H9 (cell line): ENCODE results near the gene HSD17B2. TPM values are rescaled to one million over a fixed set of nuclear protein-coding genes. Genes with fewer than 3 reads are reported as not detected.

Experiments used
- DNase-seq: peaks from one replicate; pipeline ENCODE4 v3.0.0-alpha.2; 2017
- H2AFZ ChIP-seq: one replicate; pipeline ENCODE4 v1.6.1; 2013; ENCODE audit warnings: mild to moderate bottlenecking, low read length, control low read depth, moderate library complexity
- H2AK5ac ChIP-seq: 2 replicates; pipeline ENCODE4 v1.6.1; 2013; ENCODE audit warnings: low read length, control low read depth, mixed read lengths; ENCODE audit not compliant: insufficient read length
- H2BK120ac ChIP-seq: one replicate; pipeline ENCODE4 v1.6.1; 2013; ENCODE audit warnings: low read depth, mild to moderate bottlenecking, low read length, control low read depth, inconsistent platforms; ENCODE audit not compliant: poor library complexity, severe bottlenecking
- H2BK12ac ChIP-seq: 2 replicates; pipeline ENCODE4 v1.6.1; 2013; ENCODE audit warnings: low read length, control low read depth, mixed read lengths, low read depth; ENCODE audit not compliant: insufficient read length
- H2BK15ac ChIP-seq: 2 replicates; pipeline ENCODE4 v1.6.1; 2013; ENCODE audit warnings: low read depth, low read length, control low read depth
- H2BK20ac ChIP-seq: one replicate; pipeline ENCODE4 v1.6.1; 2013; ENCODE audit warnings: low read depth, mild to moderate bottlenecking, low read length, control low read depth, inconsistent platforms; ENCODE audit not compliant: poor library complexity, severe bottlenecking
- H2BK5ac ChIP-seq: 2 replicates; pipeline ENCODE4 v1.6.1; 2013; ENCODE audit warnings: low read length, control low read depth, mixed read lengths; ENCODE audit not compliant: insufficient read length
- H3K14ac ChIP-seq: 2 replicates; pipeline ENCODE4 v1.6.1; 2013; ENCODE audit warnings: low read length, control low read depth; ENCODE audit not compliant: insufficient read depth
- H3K18ac ChIP-seq: 2 replicates; pipeline ENCODE4 v1.6.1; 2013; ENCODE audit warnings: low read depth, mild to moderate bottlenecking, mixed read lengths, low read length, control low read depth; ENCODE audit not compliant: insufficient read length
- H3K23ac ChIP-seq: 2 replicates; pipeline ENCODE4 v1.6.1; 2013; ENCODE audit warnings: low read length, control low read depth, mixed read lengths, low read depth; ENCODE audit not compliant: insufficient read length
- H3K23me2 ChIP-seq: 2 replicates; pipeline ENCODE4 v1.6.1; 2013; ENCODE audit warnings: low read depth, mild to moderate bottlenecking, mixed read lengths, low read length, control low read depth; ENCODE audit not compliant: insufficient read length, poor library complexity, severe bottlenecking
- H3K27ac ChIP-seq: 2 replicates; pipeline ENCODE4 v1.5.1; 2013; ENCODE audit warnings: low read length, control low read depth, mixed read lengths, low read depth; ENCODE audit not compliant: insufficient read length
- H3K27me3 ChIP-seq: 2 replicates; pipeline ENCODE4 v1.6.1; 2013; ENCODE audit warnings: low read length, control low read depth, inconsistent platforms; ENCODE audit not compliant: insufficient read depth
- H3K4ac ChIP-seq: 2 replicates; pipeline ENCODE4 v1.6.1; 2013; ENCODE audit warnings: low read depth, mild to moderate bottlenecking, control low read depth, inconsistent platforms, low read length, moderate library complexity
- H3K4me1 ChIP-seq: 2 replicates; pipeline ENCODE4 v1.6.1; 2013; ENCODE audit warnings: low read length, control low read depth, inconsistent platforms; ENCODE audit not compliant: insufficient read depth
- H3K4me2 ChIP-seq: 2 replicates; pipeline ENCODE4 v1.6.1; 2013; ENCODE audit warnings: low read length, control low read depth, mixed read lengths; ENCODE audit not compliant: insufficient read length, insufficient read depth
- H3K56ac ChIP-seq: 2 replicates; pipeline ENCODE4 v1.6.1; 2013; ENCODE audit warnings: low read depth, mild to moderate bottlenecking, mixed read lengths, low read length, control low read depth; ENCODE audit not compliant: insufficient read length
- H3K79me1 ChIP-seq: 2 replicates; pipeline ENCODE4 v1.6.1; 2013; ENCODE audit warnings: low read depth, mild to moderate bottlenecking, moderate library complexity, low read length, control low read depth, inconsistent platforms; ENCODE audit not compliant: insufficient read depth, poor library complexity, severe bottlenecking
- H3K79me2 ChIP-seq: 2 replicates; pipeline ENCODE4 v1.6.1; 2013; ENCODE audit warnings: low read length, control low read depth, inconsistent platforms; ENCODE audit not compliant: insufficient read depth
- H3K9ac ChIP-seq: 2 replicates; pipeline ENCODE4 v1.6.1; 2013; ENCODE audit warnings: low read length, control low read depth, mixed read lengths; ENCODE audit not compliant: insufficient read length; ENCODE audit errors: extremely low read depth
- H3K9me3 ChIP-seq: one replicate; pipeline ENCODE4 v1.6.1; 2013; ENCODE audit warnings: low read depth, low read length, inconsistent platforms; ENCODE audit not compliant: control insufficient read depth
- H3T11ph ChIP-seq: one replicate; pipeline ENCODE4 v1.6.1; 2013; ENCODE audit warnings: mild to moderate bottlenecking, low read length, control low read depth, inconsistent platforms
- H4K20me1 ChIP-seq: one replicate; pipeline ENCODE4 v1.6.1; 2013; ENCODE audit not compliant: control insufficient read depth, insufficient read length, insufficient read depth
- H4K5ac ChIP-seq: 2 replicates; pipeline ENCODE4 v1.6.1; 2013; ENCODE audit warnings: low read depth, mild to moderate bottlenecking, mixed read lengths, low read length, control low read depth; ENCODE audit not compliant: insufficient read length
- H4K8ac ChIP-seq: replicated peaks from 2 replicates; pipeline ENCODE4 v1.6.1; 2013; ENCODE audit warnings: low read length, control low read depth, mixed read lengths, low read depth; ENCODE audit not compliant: insufficient read length
- H4K91ac ChIP-seq: 2 replicates; pipeline ENCODE4 v1.6.1; 2013; ENCODE audit warnings: low read depth, mild to moderate bottlenecking, moderate library complexity, mixed read lengths, low read length, control low read depth; ENCODE audit not compliant: insufficient read length
- H3K27ac Mint-ChIP-seq, 3 experiments: 2 replicates in 2 of 3; 3 replicates in 1 of 3; pipeline ENCODE4 v1.8.0; 2020 to 2021; ENCODE audit warnings: mixed read lengths in 3 of 3, mild to moderate bottlenecking in 1 of 3, moderate library complexity in 1 of 3
- H3K27me3 Mint-ChIP-seq: 2 replicates; pipeline ENCODE4 v1.8.0; 2021; ENCODE audit warnings: low read depth, mild to moderate bottlenecking, moderate library complexity, mixed read lengths
- H3K36me3 Mint-ChIP-seq, 3 experiments: 2 replicates in 2 of 3; 3 replicates in 1 of 3; pipeline ENCODE4 v1.8.0; 2020 to 2021; ENCODE audit warnings: low read depth in 3 of 3, mixed read lengths in 3 of 3; ENCODE audit not compliant: insufficient read depth in 1 of 3
- H3K4me1 Mint-ChIP-seq, 2 experiments: 2 replicates each; pipeline ENCODE4 v1.8.0; 2020; ENCODE audit warnings: mixed read lengths in 2 of 2
- H3K4me3 Mint-ChIP-seq, 2 experiments: 2 replicates in 1 of 2; 3 replicates in 1 of 2; pipeline ENCODE4 v1.8.0; 2020 to 2021; ENCODE audit warnings: mild to moderate bottlenecking in 2 of 2, mixed read lengths in 2 of 2, moderate library complexity in 1 of 2
- H3K9me3 Mint-ChIP-seq, 2 experiments: 2 replicates in 1 of 2; 3 replicates in 1 of 2; pipeline ENCODE4 v1.8.0; 2020; ENCODE audit warnings: mild to moderate bottlenecking in 2 of 2, mixed read lengths in 2 of 2, moderate library complexity in 1 of 2
- CTCF ChIP-seq: fragments of 200-600 bp; sonication (generic); conservative IDR thresholded peaks from 3 replicates; pipeline ENCODE4 v1.8.0; 2021; ENCODE audit warnings: antibody characterized with exemption, mild to moderate bottlenecking
- WGBS: extraction: QIAGEN DNeasy Blood & Tissue Kit; methylation state at CpG from one replicate; pipeline ENCODE4 v1.1.7; 2013; ENCODE audit warnings: missing lambda C conversion rate, low lambda C conversion rate, mixed read lengths; ENCODE audit not compliant: insufficient read length; ENCODE audit errors: extremely low coverage; 5-methylcytosine and 5-hydroxymethylcytosine counted together
- total RNA-seq: library from RNA; stranded (reverse); gene quantifications from 2 replicates; pipeline ENCODE4 v1.2.1, GENCODE V29; 2021

HSD17B2 gene
- total RNA-seq, 1 experiment from 2014 or later: not detected

- no peak overlapping the region for H4K8ac ChIP-seq
- Mint-ChIP-seq H3K36me3 (no peaks in the 10 kb centered on the region), H3K27me3 (peaks cover 5% of the 10 kb centered on the region; the same call in 1 of the 2 replicates), H3K4me1 (peaks cover 2% of the 10 kb centered on the region in 2 experiments), H3K9me3 (no peaks in the 10 kb centered on the region), H3K27ac (no peak overlapping the region; a peak in 1 of 7 replicates), H3K4me3 (no peak overlapping the region)
- H4K20me1 ChIP-seq: no peaks in the 10 kb centered on the region
- no peak overlapping the region for H2AFZ ChIP-seq
- no peak overlapping the region for H3K14ac ChIP-seq
- no peak for TF ChIP-seq CTCF
- no peaks in the 10 kb centered on the region for H3K79me1 ChIP-seq
- H3K27me3 ChIP-seq: no peaks in the 10 kb centered on the region
- no peak overlapping the region for H3K23ac ChIP-seq
- H3K4ac ChIP-seq: no peak overlapping the region
- no peak overlapping the region for H3K56ac ChIP-seq
- no peak overlapping the region for H2BK5ac ChIP-seq
- H3K18ac ChIP-seq: no peak overlapping the region
- H3T11ph ChIP-seq: no peak overlapping the region
- H2BK12ac ChIP-seq: no peak overlapping the region
- H3K4me1 ChIP-seq: no peaks in the 10 kb centered on the region
- no peak overlapping the region for H2BK20ac ChIP-seq
- no peaks in the 10 kb centered on the region for H3K23me2 ChIP-seq
- no peak overlapping the region for H2BK120ac ChIP-seq
- H2AK5ac ChIP-seq: no peak overlapping the region
- H3K9ac ChIP-seq: no peak overlapping the region
- H4K5ac ChIP-seq: no peak overlapping the region
- DNase-seq: no peak
- no peaks in the 10 kb centered on the region for H3K9me3 ChIP-seq
- no peak overlapping the region for H3K4me2 ChIP-seq
- H2BK15ac ChIP-seq: no peak overlapping the region
- H3K27ac ChIP-seq: no peak overlapping the region
- H4K91ac ChIP-seq: no peak overlapping the region
- no CpG with 5 or more reads among the region's 4 CpGs for WGBS
- H3K79me2 ChIP-seq: no peaks in the 10 kb centered on the region
Observed at GRCh38 chr16:82046541-82046940, 11.5 kb downstream of the HSD17B2 start.
